ENCODE data around the gene TVP23C.
"Not testable (repeated sequence)": the region's sequence is repeated elsewhere in the genome, so short reads cannot be mapped to it uniquely, and the experiment has no call there.

Gene TVP23C

GRCh38 chr17:15526292-15527218, 36.7 kb downstream of the TVP23C start:
- DNase-seq, result peak; percentile 41

DNA sequence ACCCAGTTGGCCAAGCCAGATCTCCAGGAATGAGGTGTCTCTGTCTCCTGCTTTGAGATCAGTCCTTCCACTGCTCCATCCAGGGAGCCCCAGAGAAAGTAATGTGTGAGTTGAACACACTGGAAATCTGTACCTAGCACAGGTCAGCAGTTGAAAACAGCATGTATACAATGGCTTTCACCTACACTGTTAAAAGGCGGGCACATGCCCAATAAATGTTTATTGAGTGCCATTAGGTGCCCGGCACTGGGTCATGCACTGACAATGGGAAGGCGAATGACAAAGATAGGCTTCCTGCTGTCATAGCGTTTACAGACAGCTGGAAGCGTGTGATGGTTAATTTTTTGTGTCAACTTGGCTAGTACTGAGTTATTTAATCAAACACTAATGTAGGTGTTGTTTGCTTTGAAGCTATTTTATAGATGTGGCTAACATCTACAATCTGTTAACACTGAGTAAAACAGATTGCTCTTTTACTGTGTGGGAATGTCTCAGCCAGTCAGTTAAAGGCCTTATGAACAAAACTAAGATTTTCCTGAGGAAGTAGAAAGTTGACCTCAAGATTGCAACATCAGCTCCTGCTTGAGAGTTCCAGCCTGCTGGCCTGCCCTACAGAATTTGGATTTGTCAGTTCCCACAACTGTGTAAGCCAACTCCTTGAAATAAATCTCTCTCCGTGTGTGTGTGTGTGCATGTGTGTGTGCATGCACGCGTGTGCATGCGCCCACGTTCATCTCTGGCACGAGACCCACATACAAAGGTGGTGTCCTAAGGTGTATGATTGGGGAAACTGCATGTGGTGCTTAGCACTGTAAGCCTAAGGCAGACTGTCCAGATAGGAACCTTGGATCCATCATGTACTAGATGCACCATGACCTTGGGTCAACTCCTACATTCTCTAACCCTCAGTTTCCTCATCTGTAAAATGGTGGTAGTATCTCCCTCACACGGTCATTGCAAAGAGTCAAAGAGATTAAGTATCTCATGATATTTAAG, 38.0 kb downstream of the TVP23C start:
- DNase-seq, result not testable (repeated sequence)

GRCh38 chr17:15516150-15516549, 47.1 kb downstream of the TVP23C start:
- DNase-seq, result no peak

DNA sequence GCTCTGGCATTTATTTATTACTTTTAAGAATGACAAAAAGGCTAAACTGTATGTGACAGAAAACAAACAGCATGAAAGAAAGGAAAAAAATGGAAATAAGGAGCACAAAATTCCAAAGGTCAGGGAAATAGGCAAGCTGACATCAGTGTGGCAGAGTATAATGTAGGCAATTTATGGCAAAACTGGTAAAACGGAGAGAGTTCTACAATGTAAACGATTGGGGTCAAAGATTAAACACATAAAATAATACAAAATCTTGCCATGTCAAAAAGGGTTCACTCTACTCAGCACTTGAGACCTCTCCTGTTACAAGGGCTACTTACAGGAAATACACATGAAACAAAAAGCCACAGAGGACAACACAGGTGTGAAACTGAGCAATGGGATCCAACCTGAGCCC, 48.8 kb downstream of the TVP23C start:
- no peak for DNase-seq

DNA sequence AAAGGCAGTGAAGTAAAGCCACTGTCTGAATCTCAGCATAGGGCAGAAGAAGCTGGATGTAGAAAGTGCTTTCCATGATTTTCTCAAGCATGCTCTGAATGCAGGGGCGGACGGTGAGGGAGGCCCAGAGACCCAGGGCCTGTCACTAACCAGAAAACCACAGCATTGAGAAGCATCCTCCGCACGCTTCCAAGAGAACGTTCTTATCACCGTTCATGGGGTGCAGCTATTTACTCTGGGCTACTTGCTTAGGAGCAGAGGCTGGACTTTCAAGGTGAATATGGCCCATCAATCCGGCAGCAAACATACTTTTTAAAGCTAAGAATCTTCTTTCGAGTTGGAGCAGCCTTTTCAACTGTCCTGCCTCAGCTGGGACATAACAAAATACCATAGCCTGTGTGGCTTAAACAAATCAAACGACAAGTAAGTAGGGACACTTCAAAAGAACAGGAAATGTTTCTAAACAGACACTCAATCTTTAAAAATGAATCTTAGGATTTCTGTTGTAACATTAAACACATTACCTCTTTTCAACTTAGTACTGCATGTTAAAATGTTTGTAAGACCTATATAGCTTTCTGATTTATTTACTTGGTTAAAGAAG, 49.3 kb downstream of the TVP23C start:
- DNase-seq, result no peak

DNA sequence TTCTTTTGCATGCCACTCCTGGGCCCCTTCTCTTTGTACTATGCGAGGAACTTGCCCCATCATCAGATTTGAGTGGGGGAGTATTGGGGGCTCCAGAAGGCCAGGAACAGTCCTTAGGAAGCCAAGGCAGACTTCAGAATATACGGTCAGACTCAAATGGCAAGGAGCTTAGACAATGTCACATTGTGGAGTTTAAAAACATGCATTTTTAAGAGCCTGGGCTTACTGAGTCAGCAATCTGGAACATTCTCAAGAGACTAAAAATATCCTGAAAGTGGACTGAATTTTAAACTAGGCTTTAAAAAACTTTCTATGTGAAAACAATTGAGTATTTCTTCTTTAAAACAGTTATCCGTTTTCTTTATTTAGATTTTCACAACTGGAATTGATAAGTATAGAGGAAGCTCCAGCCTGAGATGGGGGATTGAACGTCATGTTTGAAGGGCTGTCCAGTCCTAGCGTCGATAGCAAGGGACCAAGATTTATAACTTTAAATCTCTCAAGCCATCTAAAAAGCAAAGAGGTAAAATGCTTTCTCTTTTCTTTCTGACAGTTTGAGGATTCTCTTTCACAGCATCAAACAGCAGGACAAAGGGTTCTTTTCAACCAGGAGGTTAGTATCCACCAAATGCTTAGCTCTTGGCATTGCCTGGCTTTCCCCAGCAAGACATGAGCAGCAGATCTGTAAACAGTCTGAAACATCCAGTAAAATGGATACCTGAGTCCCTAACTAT, 50.1 kb downstream of the TVP23C start:
- DNase-seq, result no peak

- DNase-seq, result no peak
Measured at GRCh38 chr17:15512071-15512709, 51.1 kb downstream of the TVP23C start.

- no peak for DNase-seq
Measured at GRCh38 chr17:15511142-15511541, 52.1 kb downstream of the TVP23C start.

GRCh38 chr17:15510361-15510760, 52.9 kb downstream of the TVP23C start:
- DNase-seq, result no peak

- no peak for DNase-seq
Measured at GRCh38 chr17:15509095-15509494, 54.2 kb downstream of the TVP23C start.

DNA sequence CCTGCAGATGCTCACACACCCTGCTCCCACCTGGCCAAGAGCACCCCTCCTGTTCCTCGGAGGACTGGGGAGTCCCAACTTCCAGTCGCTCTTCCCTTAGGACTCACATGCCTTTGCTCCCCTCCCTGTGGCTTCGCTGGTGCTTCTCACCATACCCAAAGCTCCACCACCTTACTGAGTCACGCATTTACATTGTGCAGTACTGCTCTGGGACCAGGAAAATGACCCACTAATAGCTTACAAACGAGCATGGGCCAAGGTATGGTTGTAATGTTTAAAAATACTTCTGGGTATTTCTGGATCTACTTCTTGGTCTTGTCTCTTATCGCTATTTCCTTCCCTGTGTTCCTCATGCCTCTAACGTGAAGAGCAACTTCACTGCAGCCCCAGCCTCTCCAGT, 54.8 kb downstream of the TVP23C start:
- no peak for DNase-seq

DNA sequence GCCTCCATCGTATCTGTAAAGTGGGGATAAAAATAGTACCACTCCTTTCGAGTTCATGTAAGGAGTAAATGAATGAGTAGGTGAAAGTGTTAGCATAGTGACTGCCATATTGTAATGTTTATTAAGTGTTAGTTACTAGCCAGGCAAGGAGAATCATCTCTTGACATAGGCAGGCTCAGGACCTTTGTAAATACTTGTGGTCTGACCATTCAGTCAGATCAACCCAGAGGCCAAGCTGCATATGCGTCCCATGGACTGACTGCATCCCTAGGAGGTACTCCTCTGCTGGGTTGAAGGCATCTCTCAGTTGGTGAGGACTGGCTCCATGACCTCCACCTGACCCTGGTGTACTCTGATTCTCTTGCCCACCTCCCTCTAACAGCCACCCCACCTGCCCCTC, 55.4 kb downstream of the TVP23C start:
- no peak for DNase-seq

- DNase-seq, result no peak
Measured at GRCh38 chr17:15507001-15507400, 56.3 kb downstream of the TVP23C start.

GRCh38 chr17:15505708-15506107, 57.6 kb downstream of the TVP23C start:
- DNase-seq, result not testable (repeated sequence)

- DNase-seq, result no peak
Measured at GRCh38 chr17:15503731-15504130, 59.6 kb downstream of the TVP23C start.

DNA sequence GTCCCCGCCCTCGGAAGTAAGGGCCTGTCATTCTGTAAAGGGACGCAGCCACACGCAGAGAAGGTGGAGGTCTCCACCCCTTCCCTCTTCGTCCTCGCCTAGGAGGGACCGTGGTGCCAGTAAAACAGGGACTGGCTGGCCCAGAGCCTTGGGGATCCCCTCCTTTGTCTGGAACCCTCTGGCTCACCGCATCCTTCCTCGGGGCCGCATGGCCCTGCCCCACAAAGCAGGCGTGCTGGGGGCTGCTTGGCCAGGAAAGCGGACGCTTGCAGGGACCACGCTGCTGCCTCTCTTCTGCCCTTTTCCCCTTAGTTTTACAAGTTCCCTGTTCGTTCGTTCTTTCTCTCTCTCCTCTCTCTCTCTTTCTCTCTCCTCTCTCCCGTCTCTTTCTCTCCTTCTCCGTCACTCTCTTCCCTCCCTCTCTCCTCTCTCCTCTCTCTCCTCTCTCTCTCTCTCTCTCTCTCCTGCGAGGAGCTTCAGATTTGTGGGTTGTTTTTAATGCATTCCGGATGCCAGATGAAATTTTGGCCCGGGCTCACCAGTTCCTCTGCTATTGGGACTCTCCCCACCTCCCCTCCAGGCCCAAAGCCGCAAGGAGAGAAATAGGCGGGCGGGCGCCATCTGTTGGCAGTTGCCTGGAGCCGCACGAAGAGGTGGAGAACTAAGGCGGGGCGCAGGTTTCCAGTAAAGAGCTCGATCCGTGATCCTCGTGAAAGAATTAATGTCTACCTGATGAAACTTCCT, 60.7 kb downstream of the TVP23C start:
- peak; percentile 58 for DNase-seq

- no peak for DNase-seq
Measured at GRCh38 chr17:15501793-15502192, 61.5 kb downstream of the TVP23C start.

- DNase-seq, result no peak
Measured at GRCh38 chr17:15501282-15501681, 62.0 kb downstream of the TVP23C start.

DNA sequence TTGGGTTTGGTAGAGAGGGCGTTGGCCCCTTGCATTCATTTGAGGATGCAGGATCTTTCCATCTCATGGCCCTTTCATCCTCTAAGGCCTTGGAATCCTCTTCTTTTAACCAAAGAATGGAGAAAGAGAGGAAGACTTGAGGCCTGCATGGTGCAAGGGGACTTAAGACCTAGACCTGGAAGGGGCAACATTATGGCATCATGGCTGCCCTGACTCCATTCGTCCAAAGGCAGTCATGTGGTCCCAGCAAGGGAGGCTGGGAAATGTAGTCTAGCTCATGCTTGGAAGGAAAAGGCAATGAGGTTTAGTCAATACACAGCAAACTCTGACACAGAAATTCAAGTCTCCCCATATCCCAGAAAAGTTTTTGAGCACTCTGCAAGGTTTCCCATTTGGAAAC, 65.2 kb downstream of the TVP23C start:
- DNase-seq, result no peak

- DNase-seq, result no peak
Measured at GRCh38 chr17:15496735-15497670, 66.3 kb downstream of the TVP23C start.

Data from CD4-positive, alpha-beta T cell treated with Interleukin-17A for 1 hour (primary cell).